A549 (cell line): ENCODE measurements around the gene ATP8B4. TPM values are rescaled to one million over a fixed set of nuclear protein-coding genes. Genes with fewer than 3 reads are reported as not detected.

Source experiments
- BHLHE40 ChIP-seq: IDR thresholded peaks from 2 replicates; pipeline ENCODE4 v1.6.1; 2012; ENCODE audit warnings: low read depth, low read length, inconsistent platforms
- CEBPB ChIP-seq, 2 experiments: fragments of >200 bp in 1 of 2; sonication (Bioruptor Twin) in 1 of 2; formaldehyde crosslinking in 1 of 2; IDR thresholded peaks; 2 replicates each; pipeline ENCODE4 v1.6.1; 2012 to 2016
- EHF ChIP-seq: fragments of 250-450 bp; sonication (Bioruptor Pico); IDR thresholded peaks from 2 replicates; pipeline ENCODE4 v1.5.0; 2020; ENCODE audit warnings: mild to moderate bottlenecking
- EHMT2 ChIP-seq: fragments of 200-600 bp; sonication (generic); IDR thresholded peaks from 2 replicates; pipeline ENCODE4 v1.6.1; 2016; ENCODE audit warnings: antibody characterized with exemption, low read depth, mild to moderate bottlenecking, moderate library complexity
- FOSB ChIP-seq: fragments of 250-450 bp; sonication (Bioruptor Pico); IDR thresholded peaks from 2 replicates; pipeline ENCODE4 v1.5.0; 2020; ENCODE audit warnings: mild to moderate bottlenecking, moderate library complexity
- FOSL2 ChIP-seq, 2 experiments: fragments of 450-650 bp in 1 of 2; fragments of >200 bp in 1 of 2; sonication (Bioruptor Twin) in 1 of 2; formaldehyde crosslinking; IDR thresholded peaks; 2 replicates each; pipeline versions ENCODE4 v1.5.0 to v1.6.1; 2016 to 2020; ENCODE audit warnings: mild to moderate bottlenecking in 1 of 2, moderate library complexity in 1 of 2
- FOXS1 ChIP-seq: fragments of 250-450 bp; sonication (Bioruptor Pico); IDR thresholded peaks from 2 replicates; pipeline ENCODE4 v1.5.0; 2020; ENCODE audit warnings: mild to moderate bottlenecking, moderate library complexity
- GATA3 ChIP-seq: IDR thresholded peaks from 2 replicates; pipeline ENCODE4 v1.6.1; 2012; ENCODE audit warnings: borderline replicate concordance
- HDAC2 ChIP-seq: fragments of 200-600 bp; sonication (generic); IDR thresholded peaks from 2 replicates; pipeline ENCODE4 v1.6.1; 2016
- HOXA7 ChIP-seq: fragments of 250-450 bp; sonication (Bioruptor Pico); IDR thresholded peaks from 2 replicates; pipeline ENCODE4 v1.5.0; 2020; ENCODE audit warnings: mild to moderate bottlenecking, moderate library complexity
- HOXB5 ChIP-seq: fragments of 250-450 bp; sonication (Bioruptor Pico); IDR thresholded peaks from 2 replicates; pipeline ENCODE4 v1.5.0; 2020; ENCODE audit warnings: mild to moderate bottlenecking, moderate library complexity
- KDM1A ChIP-seq: fragments of 200-600 bp; sonication (generic); IDR thresholded peaks from 2 replicates; pipeline ENCODE4 v1.6.1; 2016; ENCODE audit warnings: low read depth, mild to moderate bottlenecking
- KDM5A ChIP-seq: fragments of 200-600 bp; sonication (generic); IDR thresholded peaks from 2 replicates; pipeline ENCODE4 v1.6.1; 2016; ENCODE audit warnings: antibody characterized with exemption, mild to moderate bottlenecking
- MAZ ChIP-seq: fragments of 150-350 bp; IDR thresholded peaks from 2 replicates; pipeline ENCODE4 v1.6.1; 2014; ENCODE audit warnings: antibody characterized with exemption, low read depth, low read length, borderline replicate concordance
- MYC ChIP-seq: IDR thresholded peaks from 2 replicates; pipeline ENCODE4 v1.6.1; 2012; ENCODE audit warnings: mild to moderate bottlenecking, inconsistent platforms, low read length, improper control_type of control experiment, borderline replicate concordance
- NFE2L2 ChIP-seq: fragments of 150-350 bp; conservative IDR thresholded peaks from 2 replicates; pipeline ENCODE4 v1.6.1; 2014; ENCODE audit warnings: low read length
- PHF8 ChIP-seq: fragments of 200-600 bp; sonication (generic); IDR thresholded peaks from 2 replicates; pipeline ENCODE4 v1.6.1; 2016; ENCODE audit warnings: low read depth, mild to moderate bottlenecking, antibody characterized with exemption, moderate library complexity, borderline replicate concordance
- RARB ChIP-seq: fragments of 250-450 bp; sonication (Bioruptor Pico); IDR thresholded peaks from 2 replicates; pipeline ENCODE4 v1.8.0; 2021; ENCODE audit warnings: mild to moderate bottlenecking, moderate library complexity
- RCOR1 ChIP-seq: fragments of 150-350 bp; IDR thresholded peaks from 2 replicates; pipeline ENCODE4 v1.6.1; 2014; ENCODE audit warnings: antibody characterized with exemption, low read length, low read depth
- RFX5 ChIP-seq: fragments of 450-650 bp; IDR thresholded peaks from 2 replicates; pipeline ENCODE4 v1.7.1; 2014; ENCODE audit warnings: antibody characterized with exemption, mild to moderate bottlenecking, moderate library complexity
- RNF2 ChIP-seq: fragments of 200-600 bp; sonication (generic); IDR thresholded peaks from 2 replicates; pipeline ENCODE4 v1.6.1; 2016; ENCODE audit warnings: low read depth, mild to moderate bottlenecking, antibody characterized with exemption, moderate library complexity, borderline replicate concordance
- SMC3 ChIP-seq: fragments of >200 bp; sonication (Bioruptor Twin); formaldehyde crosslinking; IDR thresholded peaks from 3 replicates; pipeline ENCODE4 v1.6.1; 2018; ENCODE audit warnings: inconsistent platforms
- SREBF2 ChIP-seq: fragments of 450-650 bp; IDR thresholded peaks from 2 replicates; pipeline ENCODE4 v1.6.1; 2014; ENCODE audit warnings: mild to moderate bottlenecking, moderate library complexity
- TFCP2L1 ChIP-seq: fragments of 250-450 bp; sonication (Bioruptor Pico); IDR thresholded peaks from 2 replicates; pipeline ENCODE4 v1.5.0; 2021; ENCODE audit warnings: mild to moderate bottlenecking
- TP53 ChIP-seq: fragments of 250-450 bp; sonication (Bioruptor Pico); IDR thresholded peaks from 2 replicates; pipeline ENCODE4 v1.5.0; 2021; ENCODE audit warnings: mild to moderate bottlenecking, moderate library complexity
- ZC3H11A ChIP-seq: fragments of 450-650 bp; IDR thresholded peaks from 2 replicates; pipeline ENCODE4 v1.6.1; 2014; ENCODE audit warnings: antibody characterized with exemption, mild to moderate bottlenecking
- ZFP36 ChIP-seq: fragments of 450-650 bp; IDR thresholded peaks from 2 replicates; pipeline ENCODE4 v1.6.1; 2014; ENCODE audit warnings: borderline replicate concordance; ENCODE audit not compliant: partially characterized antibody
- polyA plus RNA-seq, 4 experiments: library from polyadenylated mRNA; depleted of rRNA in 3 of 4; stranded (reverse); fragments of >200 nt; fragmentation: RNase III in 1 of 4; extraction: RNeasy Plus Mini Kit Qiagen cat#74134 plus additional on column Dnase treatment in 1 of 4; gene quantifications; 2 replicates in 3 of 4; 3 replicates in 1 of 4; pipeline ENCODE4 v1.2.3, GENCODE V29; 2011 to 2017
- TF ChIP-seq, protein P1 (sequence below): fragments of >200 bp; sonication (Bioruptor Twin); formaldehyde crosslinking; IDR thresholded peaks from 3 replicates; pipeline ENCODE4 v1.5.1; 2016
- TF ChIP-seq, protein P2 (sequence below): fragments of 250-450 bp; sonication (Bioruptor Pico); IDR thresholded peaks from 2 replicates; pipeline ENCODE4 v1.5.0; 2021; ENCODE audit warnings: mild to moderate bottlenecking, moderate library complexity, borderline replicate concordance
- TF ChIP-seq, protein P3 (sequence below): fragments of >200 bp; sonication (Bioruptor Twin); formaldehyde crosslinking; IDR thresholded peaks from 2 replicates; pipeline ENCODE4 v1.6.1; 2016
- TF ChIP-seq, protein P4 (sequence below): IDR thresholded peaks from 2 replicates; pipeline ENCODE4 v1.6.1; 2012
- TF ChIP-seq, protein P5 (sequence below): fragments of 150-350 bp; IDR thresholded peaks from 2 replicates; pipeline ENCODE4 v1.6.1; 2014; ENCODE audit warnings: low read depth, mild to moderate bottlenecking, low read length
- TF ChIP-seq, protein P6 (sequence below): IDR thresholded peaks from 2 replicates; pipeline ENCODE4 v1.6.1; 2012; ENCODE audit warnings: low read depth, borderline replicate concordance
- TF ChIP-seq, protein P7 (sequence below): fragments of >200 bp; sonication (Bioruptor Twin); formaldehyde crosslinking; IDR thresholded peaks from 3 replicates; pipeline ENCODE4 v1.6.1; 2016

ATP8B4 gene
- polyA plus RNA-seq, 2 of the 4 experiments (the other 2 are of a cell fraction), result 0.88 to 1.7 TPM

DNA sequence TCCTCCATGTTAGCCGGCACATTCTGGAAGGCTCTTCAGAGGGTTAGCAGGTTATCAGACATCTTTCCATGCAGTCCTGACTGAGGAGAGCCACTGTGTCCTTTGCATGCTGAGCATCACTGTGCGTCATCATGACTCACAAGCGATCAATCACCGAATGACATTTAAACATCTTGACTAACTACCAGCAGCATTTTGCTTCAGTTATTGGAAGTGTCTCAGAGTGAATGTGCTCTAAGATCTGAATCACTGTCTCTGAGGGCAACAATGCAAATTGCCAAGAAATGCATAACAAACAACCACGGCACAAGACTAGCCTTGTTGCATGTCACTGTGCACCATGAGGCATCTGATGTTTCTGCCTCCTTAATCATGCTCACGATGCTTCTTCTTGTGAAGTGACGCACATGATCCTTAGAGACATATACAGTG lies 18.3 kb upstream of the ATP8B4 start (continued):
- TF ChIP-seq, protein P1, sequence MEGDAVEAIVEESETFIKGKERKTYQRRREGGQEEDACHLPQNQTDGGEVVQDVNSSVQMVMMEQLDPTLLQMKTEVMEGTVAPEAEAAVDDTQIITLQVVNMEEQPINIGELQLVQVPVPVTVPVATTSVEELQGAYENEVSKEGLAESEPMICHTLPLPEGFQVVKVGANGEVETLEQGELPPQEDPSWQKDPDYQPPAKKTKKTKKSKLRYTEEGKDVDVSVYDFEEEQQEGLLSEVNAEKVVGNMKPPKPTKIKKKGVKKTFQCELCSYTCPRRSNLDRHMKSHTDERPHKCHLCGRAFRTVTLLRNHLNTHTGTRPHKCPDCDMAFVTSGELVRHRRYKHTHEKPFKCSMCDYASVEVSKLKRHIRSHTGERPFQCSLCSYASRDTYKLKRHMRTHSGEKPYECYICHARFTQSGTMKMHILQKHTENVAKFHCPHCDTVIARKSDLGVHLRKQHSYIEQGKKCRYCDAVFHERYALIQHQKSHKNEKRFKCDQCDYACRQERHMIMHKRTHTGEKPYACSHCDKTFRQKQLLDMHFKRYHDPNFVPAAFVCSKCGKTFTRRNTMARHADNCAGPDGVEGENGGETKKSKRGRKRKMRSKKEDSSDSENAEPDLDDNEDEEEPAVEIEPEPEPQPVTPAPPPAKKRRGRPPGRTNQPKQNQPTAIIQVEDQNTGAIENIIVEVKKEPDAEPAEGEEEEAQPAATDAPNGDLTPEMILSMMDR, result no peak
- TF ChIP-seq MAZ (no peak), EHF (CRISPR knock-in tag) (no peak), CEBPB (IDR thresholded peaks at IDR 0.05) (peak in 1 of 2 experiments; percentile 61; a peak in 2 of 4 replicates), SREBF2 (no peak), HOXB5 (CRISPR knock-in tag) (peak; percentile 100), NFE2L2 (peak; percentile 43), ZFP36 (no peak), BHLHE40 (peak; percentile 55; the same call in 1 of the 2 replicates), RFX5 (no peak), TP53 (CRISPR knock-in tag) (no peak), FOSL2 (IDR thresholded peaks at IDR 0.05) (peak; percentile 97), FOSL2 (CRISPR knock-in tag; IDR thresholded peaks at IDR 0.05) (peak; percentile 98), GATA3 (peak; percentile 98), ZC3H11A (no peak), MYC (0 out of 2 replicates have a peak, but pooled peaks have one; percentile 52), TFCP2L1 (no peak), SMC3 (no peak), RCOR1 (no peak), FOXS1 (CRISPR knock-in tag) (peak; percentile 59; the same call in 1 of the 2 replicates), KDM1A (no peak), RARB (no peak), HOXA7 (CRISPR knock-in tag) (no peak), HDAC2 (no peak), FOSB (CRISPR knock-in tag) (0 out of 2 replicates have a peak, but pooled peaks have one; percentile 31), KDM5A (no peak), RNF2 (no peak), PHF8 (no peak), EHMT2 (no peak)
- TF ChIP-seq, protein P2, sequence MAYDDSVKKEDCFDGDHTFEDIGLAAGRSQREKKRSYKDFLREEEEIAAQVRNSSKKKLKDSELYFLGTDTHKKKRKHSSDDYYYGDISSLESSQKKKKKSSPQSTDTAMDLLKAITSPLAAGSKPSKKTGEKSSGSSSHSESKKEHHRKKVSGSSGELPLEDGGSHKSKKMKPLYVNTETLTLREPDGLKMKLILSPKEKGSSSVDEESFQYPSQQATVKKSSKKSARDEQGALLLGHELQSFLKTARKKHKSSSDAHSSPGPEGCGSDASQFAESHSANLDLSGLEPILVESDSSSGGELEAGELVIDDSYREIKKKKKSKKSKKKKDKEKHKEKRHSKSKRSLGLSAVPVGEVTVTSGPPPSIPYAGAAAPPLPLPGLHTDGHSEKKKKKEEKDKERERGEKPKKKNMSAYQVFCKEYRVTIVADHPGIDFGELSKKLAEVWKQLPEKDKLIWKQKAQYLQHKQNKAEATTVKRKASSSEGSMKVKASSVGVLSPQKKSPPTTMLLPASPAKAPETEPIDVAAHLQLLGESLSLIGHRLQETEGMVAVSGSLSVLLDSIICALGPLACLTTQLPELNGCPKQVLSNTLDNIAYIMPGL (CRISPR knock-in tag), result no peak
- TF ChIP-seq, protein P3, sequence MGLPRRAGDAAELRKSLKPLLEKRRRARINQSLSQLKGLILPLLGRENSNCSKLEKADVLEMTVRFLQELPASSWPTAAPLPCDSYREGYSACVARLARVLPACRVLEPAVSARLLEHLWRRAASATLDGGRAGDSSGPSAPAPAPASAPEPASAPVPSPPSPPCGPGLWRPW, result no peak
- TF ChIP-seq, protein P4, sequence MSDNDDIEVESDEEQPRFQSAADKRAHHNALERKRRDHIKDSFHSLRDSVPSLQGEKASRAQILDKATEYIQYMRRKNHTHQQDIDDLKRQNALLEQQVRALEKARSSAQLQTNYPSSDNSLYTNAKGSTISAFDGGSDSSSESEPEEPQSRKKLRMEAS, result peak; percentile 94
- TF ChIP-seq, protein P5, sequence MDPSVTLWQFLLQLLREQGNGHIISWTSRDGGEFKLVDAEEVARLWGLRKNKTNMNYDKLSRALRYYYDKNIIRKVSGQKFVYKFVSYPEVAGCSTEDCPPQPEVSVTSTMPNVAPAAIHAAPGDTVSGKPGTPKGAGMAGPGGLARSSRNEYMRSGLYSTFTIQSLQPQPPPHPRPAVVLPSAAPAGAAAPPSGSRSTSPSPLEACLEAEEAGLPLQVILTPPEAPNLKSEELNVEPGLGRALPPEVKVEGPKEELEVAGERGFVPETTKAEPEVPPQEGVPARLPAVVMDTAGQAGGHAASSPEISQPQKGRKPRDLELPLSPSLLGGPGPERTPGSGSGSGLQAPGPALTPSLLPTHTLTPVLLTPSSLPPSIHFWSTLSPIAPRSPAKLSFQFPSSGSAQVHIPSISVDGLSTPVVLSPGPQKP, result no peak
- TF ChIP-seq, protein P6, sequence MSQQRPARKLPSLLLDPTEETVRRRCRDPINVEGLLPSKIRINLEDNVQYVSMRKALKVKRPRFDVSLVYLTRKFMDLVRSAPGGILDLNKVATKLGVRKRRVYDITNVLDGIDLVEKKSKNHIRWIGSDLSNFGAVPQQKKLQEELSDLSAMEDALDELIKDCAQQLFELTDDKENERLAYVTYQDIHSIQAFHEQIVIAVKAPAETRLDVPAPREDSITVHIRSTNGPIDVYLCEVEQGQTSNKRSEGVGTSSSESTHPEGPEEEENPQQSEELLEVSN, result peak; percentile 63; the same call in 1 of the 2 replicates
- TF ChIP-seq, protein P7, sequence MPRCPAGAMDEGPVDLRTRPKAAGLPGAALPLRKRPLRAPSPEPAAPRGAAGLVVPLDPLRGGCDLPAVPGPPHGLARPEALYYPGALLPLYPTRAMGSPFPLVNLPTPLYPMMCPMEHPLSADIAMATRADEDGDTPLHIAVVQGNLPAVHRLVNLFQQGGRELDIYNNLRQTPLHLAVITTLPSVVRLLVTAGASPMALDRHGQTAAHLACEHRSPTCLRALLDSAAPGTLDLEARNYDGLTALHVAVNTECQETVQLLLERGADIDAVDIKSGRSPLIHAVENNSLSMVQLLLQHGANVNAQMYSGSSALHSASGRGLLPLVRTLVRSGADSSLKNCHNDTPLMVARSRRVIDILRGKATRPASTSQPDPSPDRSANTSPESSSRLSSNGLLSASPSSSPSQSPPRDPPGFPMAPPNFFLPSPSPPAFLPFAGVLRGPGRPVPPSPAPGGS, result 0 out of 3 replicates have a peak, but pooled peaks have one; percentile 58
